Measurements from ENCODE around the gene FARP2. TPM values are rescaled to one million over a fixed set of nuclear protein-coding genes. Genes with fewer than 3 reads are reported as not detected.
A peak's percentile ranks its signal among the peaks of the same experiment; 100 is the strongest.

Gene FARP2
- total RNA-seq, 2 experiments from 2014 or later, result 17.2 to 18.3 TPM

DNA sequence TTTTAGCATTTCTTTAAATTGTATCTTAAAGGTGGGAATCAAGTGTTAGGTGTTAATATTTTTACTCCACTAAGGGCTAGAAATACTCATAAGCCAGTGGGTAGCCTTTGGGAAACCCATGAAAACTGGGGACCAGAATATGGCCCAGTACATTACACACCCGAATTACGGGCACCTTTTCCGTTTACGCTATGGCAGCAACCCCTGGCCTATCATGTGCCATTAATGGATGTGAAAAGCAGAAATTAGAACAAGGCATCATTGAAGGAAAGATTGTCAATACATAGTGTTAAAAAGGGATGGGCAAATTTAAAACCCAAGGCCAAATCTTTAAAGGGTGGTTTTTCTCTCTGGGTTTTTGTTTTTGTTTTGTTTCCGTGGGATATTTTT is 781 bp downstream of the FARP2 start:
- peak overlapping the region; percentile 36 for H3K27ac Mint-ChIP-seq
- POLR2A ChIA-PET, result no interaction called here
- TF ChIP-seq, protein P1, sequence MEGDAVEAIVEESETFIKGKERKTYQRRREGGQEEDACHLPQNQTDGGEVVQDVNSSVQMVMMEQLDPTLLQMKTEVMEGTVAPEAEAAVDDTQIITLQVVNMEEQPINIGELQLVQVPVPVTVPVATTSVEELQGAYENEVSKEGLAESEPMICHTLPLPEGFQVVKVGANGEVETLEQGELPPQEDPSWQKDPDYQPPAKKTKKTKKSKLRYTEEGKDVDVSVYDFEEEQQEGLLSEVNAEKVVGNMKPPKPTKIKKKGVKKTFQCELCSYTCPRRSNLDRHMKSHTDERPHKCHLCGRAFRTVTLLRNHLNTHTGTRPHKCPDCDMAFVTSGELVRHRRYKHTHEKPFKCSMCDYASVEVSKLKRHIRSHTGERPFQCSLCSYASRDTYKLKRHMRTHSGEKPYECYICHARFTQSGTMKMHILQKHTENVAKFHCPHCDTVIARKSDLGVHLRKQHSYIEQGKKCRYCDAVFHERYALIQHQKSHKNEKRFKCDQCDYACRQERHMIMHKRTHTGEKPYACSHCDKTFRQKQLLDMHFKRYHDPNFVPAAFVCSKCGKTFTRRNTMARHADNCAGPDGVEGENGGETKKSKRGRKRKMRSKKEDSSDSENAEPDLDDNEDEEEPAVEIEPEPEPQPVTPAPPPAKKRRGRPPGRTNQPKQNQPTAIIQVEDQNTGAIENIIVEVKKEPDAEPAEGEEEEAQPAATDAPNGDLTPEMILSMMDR (IDR thresholded peaks at IDR 0.05), result no peak
- DNase-seq (peak in 2 of 14 experiments; percentile 10 to 31), ATAC-seq (ENCODE audit: poor library complexity) (no peak)
- H3K4me3 ChIP-seq (ENCODE audit: low read length), result peak overlapping the region; percentile 55
- H3K36me3 Mint-ChIP-seq (ENCODE audit: low read depth), result peaks cover 29% of the 10 kb centered on the region
- peaks cover 20% of the 10 kb centered on the region for H3K4me1 ChIP-seq (ENCODE audit: insufficient read depth, low read length)
- peaks cover 28% of the 10 kb centered on the region for H3K4me1 Mint-ChIP-seq (ENCODE audit: low read depth)
- H3K27me3 ChIP-seq (ENCODE audit: control insufficient read depth in 1 of 2, insufficient read depth in 2 of 2, low read length in 2 of 2), result no peaks in the 10 kb centered on the region
- no peak overlapping the region for H3K27ac ChIP-seq (ENCODE audit: low read depth in 1 of 2, low read length in 2 of 2)
- peak overlapping the region; percentile 66 for H3K4me3 Mint-ChIP-seq
- peaks cover 0 to 4% of the 10 kb centered on the region in 2 experiments for H3K9me3 ChIP-seq (ENCODE audit: control insufficient read depth in 1 of 2, insufficient read depth in 1 of 2, low read length in 2 of 2)
- H3K9me3 Mint-ChIP-seq, result no peaks in the 10 kb centered on the region
- peaks cover 2% of the 10 kb centered on the region for H3K36me3 ChIP-seq (ENCODE audit: insufficient read depth, low read length)
- CTCF ChIA-PET, result no interaction called here
- intact Hi-C loops (cut with DNase I, micrococcal nuclease), result loop anchor here (2.0 to 5.0 kb wide), 11 partner anchors 42 to 790 kb away; partner anchors contain the start of genes D2HGDH (in 1 of the 2), DTYMK (in 1 of the 2), HDLBP (in 1 of the 2) and ING5 (in 1 of the 2)
- H3K27me3 Mint-ChIP-seq, result no peaks in the 10 kb centered on the region

DNA sequence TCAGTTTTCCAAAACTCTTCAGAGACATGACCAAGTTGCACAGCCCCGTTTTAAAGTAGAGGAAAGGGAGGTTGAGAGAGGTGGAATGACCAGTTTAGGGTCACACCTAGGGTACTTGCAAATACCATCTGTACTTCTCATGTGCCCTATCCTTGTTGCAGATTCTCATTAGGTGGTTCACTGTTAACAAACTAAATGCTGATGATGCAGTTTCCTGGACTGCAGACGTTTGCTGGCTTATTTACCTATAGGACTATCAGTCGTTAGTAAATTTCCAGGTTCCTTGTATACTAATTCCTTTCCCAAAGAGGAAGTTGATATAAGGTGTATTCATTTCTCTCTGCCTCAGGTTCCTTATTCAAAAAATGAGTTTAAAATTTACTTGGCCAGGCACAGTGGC is 1.4 kb downstream of the FARP2 start:
- TF ChIP-seq, protein P1 (IDR thresholded peaks at IDR 0.05), result no peak
- H3K9me3 ChIP-seq (ENCODE audit: control insufficient read depth in 1 of 2, insufficient read depth in 1 of 2, low read length in 2 of 2), result peaks cover 0 to 4% of the 10 kb centered on the region in 2 experiments
- POLR2A ChIA-PET, result interaction anchor here (1.1 kb wide), 1 partner anchor 42 kb away, joined by 3 read pairs; the partner anchor contains the start of genes HDLBP and SEPTIN2
- DNase-seq, result no peak
- Mint-ChIP-seq H3K27me3 (no peaks in the 10 kb centered on the region), H3K4me3 (peak overlapping the region; percentile 66), H3K36me3 (ENCODE audit: low read depth) (peaks cover 23% of the 10 kb centered on the region), H3K4me1 (ENCODE audit: low read depth) (peaks cover 28% of the 10 kb centered on the region), H3K9me3 (no peaks in the 10 kb centered on the region), H3K27ac (no peak overlapping the region)
- CTCF ChIA-PET, result no interaction called here
- intact Hi-C loops (cut with DNase I, micrococcal nuclease), result loop anchor here (2.0 to 5.0 kb wide), 11 partner anchors 43 to 790 kb away; partner anchors contain the start of genes D2HGDH (in 1 of the 2), DTYMK (in 1 of the 2), HDLBP (in 1 of the 2) and ING5 (in 1 of the 2)
- H3K36me3 ChIP-seq (ENCODE audit: insufficient read depth, low read length), result no peaks in the 10 kb centered on the region
- H3K4me1 ChIP-seq (ENCODE audit: insufficient read depth, low read length), result peaks cover 20% of the 10 kb centered on the region
- H3K4me3 ChIP-seq (ENCODE audit: low read length), result no peak overlapping the region
- ATAC-seq (ENCODE audit: poor library complexity), result no peak
- no peak overlapping the region for H3K27ac ChIP-seq (ENCODE audit: low read depth in 1 of 2, low read length in 2 of 2)
- no peaks in the 10 kb centered on the region for H3K27me3 ChIP-seq (ENCODE audit: control insufficient read depth in 1 of 2, insufficient read depth in 2 of 2, low read length in 2 of 2)

DNA sequence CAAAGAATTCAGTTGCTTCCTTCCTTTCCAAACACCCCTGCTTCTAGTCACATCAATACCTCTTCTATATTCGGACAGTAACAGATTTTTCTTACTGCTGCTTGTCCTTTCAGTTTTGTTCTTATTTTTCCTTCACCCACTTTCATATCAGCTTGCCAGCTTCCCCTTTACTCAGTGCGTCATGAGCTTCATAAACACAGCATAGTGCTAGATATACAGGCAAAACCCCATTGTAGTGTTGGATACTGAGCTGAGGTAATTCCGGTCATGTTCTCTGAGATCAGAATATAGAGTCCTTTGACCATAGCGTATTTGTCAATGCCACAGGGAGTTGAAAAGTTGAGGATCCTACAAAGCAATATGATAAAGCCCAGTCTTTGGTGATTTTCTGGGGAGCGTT is 2.4 kb downstream of the FARP2 start:
- H3K9me3 Mint-ChIP-seq, result no peaks in the 10 kb centered on the region
- intact Hi-C loops (cut with DNase I, micrococcal nuclease), result loop anchor here (2.0 to 5.0 kb wide), 7 partner anchors 144 to 791 kb away; partner anchors contain the start of genes D2HGDH (in 1 of the 2), DTYMK (in 1 of the 2), ING5 (in 1 of the 2) and RNPEPL1 (in 1 of the 2)
- TF ChIP-seq, protein P1 (IDR thresholded peaks at IDR 0.05), result no peak
- peak overlapping the region; percentile 60 for H3K4me3 Mint-ChIP-seq
- DNase-seq, result peak in 3 of 14 experiments; percentile 15 to 40 (median 34)
- ChIA-PET CTCF (no interaction called here), POLR2A (interaction anchor here (1.0 to 1.1 kb wide), 3 partner anchors 23 to 85 kb away, joined by 3 read pairs; partner anchors contain the start of genes HDLBP and SEPTIN2)
- H3K27ac ChIP-seq (ENCODE audit: low read depth in 1 of 2, low read length in 2 of 2), result no peak overlapping the region
- ATAC-seq (ENCODE audit: poor library complexity), result no peak
- no peaks in the 10 kb centered on the region for H3K27me3 Mint-ChIP-seq
- H3K36me3 ChIP-seq (ENCODE audit: insufficient read depth, low read length), result no peaks in the 10 kb centered on the region
- peaks cover 0 to 4% of the 10 kb centered on the region in 2 experiments for H3K9me3 ChIP-seq (ENCODE audit: control insufficient read depth in 1 of 2, insufficient read depth in 1 of 2, low read length in 2 of 2)
- H3K27ac Mint-ChIP-seq, result no peak overlapping the region
- H3K27me3 ChIP-seq (ENCODE audit: control insufficient read depth in 1 of 2, insufficient read depth in 2 of 2, low read length in 2 of 2), result no peaks in the 10 kb centered on the region
- peaks cover 15% of the 10 kb centered on the region for H3K36me3 Mint-ChIP-seq (ENCODE audit: low read depth)
- no peak overlapping the region for H3K4me3 ChIP-seq (ENCODE audit: low read length)
- H3K4me1 Mint-ChIP-seq (ENCODE audit: low read depth), result peaks cover 28% of the 10 kb centered on the region
- peaks cover 20% of the 10 kb centered on the region for H3K4me1 ChIP-seq (ENCODE audit: insufficient read depth, low read length)
